H9 (cell line): ENCODE data around the gene MAML3. TPM values are rescaled to one million over a fixed set of nuclear protein-coding genes. Genes with fewer than 3 reads are reported as not detected.

Source experiments
- DNase-seq: peaks from one replicate; pipeline ENCODE4 v3.0.0-alpha.2; 2017
- H2AFZ ChIP-seq: one replicate; pipeline ENCODE4 v1.6.1; 2013; ENCODE audit warnings: mild to moderate bottlenecking, low read length, control low read depth, moderate library complexity
- H2AK5ac ChIP-seq: 2 replicates; pipeline ENCODE4 v1.6.1; 2013; ENCODE audit warnings: low read length, control low read depth, mixed read lengths; ENCODE audit not compliant: insufficient read length
- H2BK120ac ChIP-seq: one replicate; pipeline ENCODE4 v1.6.1; 2013; ENCODE audit warnings: low read depth, mild to moderate bottlenecking, low read length, control low read depth, inconsistent platforms; ENCODE audit not compliant: poor library complexity, severe bottlenecking
- H2BK12ac ChIP-seq: 2 replicates; pipeline ENCODE4 v1.6.1; 2013; ENCODE audit warnings: low read length, control low read depth, mixed read lengths, low read depth; ENCODE audit not compliant: insufficient read length
- H2BK15ac ChIP-seq: 2 replicates; pipeline ENCODE4 v1.6.1; 2013; ENCODE audit warnings: low read depth, low read length, control low read depth
- H2BK20ac ChIP-seq: one replicate; pipeline ENCODE4 v1.6.1; 2013; ENCODE audit warnings: low read depth, mild to moderate bottlenecking, low read length, control low read depth, inconsistent platforms; ENCODE audit not compliant: poor library complexity, severe bottlenecking
- H2BK5ac ChIP-seq: 2 replicates; pipeline ENCODE4 v1.6.1; 2013; ENCODE audit warnings: low read length, control low read depth, mixed read lengths; ENCODE audit not compliant: insufficient read length
- H3K14ac ChIP-seq: 2 replicates; pipeline ENCODE4 v1.6.1; 2013; ENCODE audit warnings: low read length, control low read depth; ENCODE audit not compliant: insufficient read depth
- H3K18ac ChIP-seq: 2 replicates; pipeline ENCODE4 v1.6.1; 2013; ENCODE audit warnings: low read depth, mild to moderate bottlenecking, mixed read lengths, low read length, control low read depth; ENCODE audit not compliant: insufficient read length
- H3K23ac ChIP-seq: 2 replicates; pipeline ENCODE4 v1.6.1; 2013; ENCODE audit warnings: low read length, control low read depth, mixed read lengths, low read depth; ENCODE audit not compliant: insufficient read length
- H3K23me2 ChIP-seq: 2 replicates; pipeline ENCODE4 v1.6.1; 2013; ENCODE audit warnings: low read depth, mild to moderate bottlenecking, mixed read lengths, low read length, control low read depth; ENCODE audit not compliant: insufficient read length, poor library complexity, severe bottlenecking
- H3K27ac ChIP-seq: 2 replicates; pipeline ENCODE4 v1.5.1; 2013; ENCODE audit warnings: low read length, control low read depth, mixed read lengths, low read depth; ENCODE audit not compliant: insufficient read length
- H3K27me3 ChIP-seq: 2 replicates; pipeline ENCODE4 v1.6.1; 2013; ENCODE audit warnings: low read length, control low read depth, inconsistent platforms; ENCODE audit not compliant: insufficient read depth
- H3K4ac ChIP-seq: 2 replicates; pipeline ENCODE4 v1.6.1; 2013; ENCODE audit warnings: low read depth, mild to moderate bottlenecking, control low read depth, inconsistent platforms, low read length, moderate library complexity
- H3K4me1 ChIP-seq: 2 replicates; pipeline ENCODE4 v1.6.1; 2013; ENCODE audit warnings: low read length, control low read depth, inconsistent platforms; ENCODE audit not compliant: insufficient read depth
- H3K4me2 ChIP-seq: 2 replicates; pipeline ENCODE4 v1.6.1; 2013; ENCODE audit warnings: low read length, control low read depth, mixed read lengths; ENCODE audit not compliant: insufficient read length, insufficient read depth
- H3K56ac ChIP-seq: 2 replicates; pipeline ENCODE4 v1.6.1; 2013; ENCODE audit warnings: low read depth, mild to moderate bottlenecking, mixed read lengths, low read length, control low read depth; ENCODE audit not compliant: insufficient read length
- H3K79me1 ChIP-seq: 2 replicates; pipeline ENCODE4 v1.6.1; 2013; ENCODE audit warnings: low read depth, mild to moderate bottlenecking, moderate library complexity, low read length, control low read depth, inconsistent platforms; ENCODE audit not compliant: insufficient read depth, poor library complexity, severe bottlenecking
- H3K79me2 ChIP-seq: 2 replicates; pipeline ENCODE4 v1.6.1; 2013; ENCODE audit warnings: low read length, control low read depth, inconsistent platforms; ENCODE audit not compliant: insufficient read depth
- H3K9ac ChIP-seq: 2 replicates; pipeline ENCODE4 v1.6.1; 2013; ENCODE audit warnings: low read length, control low read depth, mixed read lengths; ENCODE audit not compliant: insufficient read length; ENCODE audit errors: extremely low read depth
- H3K9me3 ChIP-seq: one replicate; pipeline ENCODE4 v1.6.1; 2013; ENCODE audit warnings: low read depth, low read length, inconsistent platforms; ENCODE audit not compliant: control insufficient read depth
- H3T11ph ChIP-seq: one replicate; pipeline ENCODE4 v1.6.1; 2013; ENCODE audit warnings: mild to moderate bottlenecking, low read length, control low read depth, inconsistent platforms
- H4K20me1 ChIP-seq: one replicate; pipeline ENCODE4 v1.6.1; 2013; ENCODE audit not compliant: control insufficient read depth, insufficient read length, insufficient read depth
- H4K5ac ChIP-seq: 2 replicates; pipeline ENCODE4 v1.6.1; 2013; ENCODE audit warnings: low read depth, mild to moderate bottlenecking, mixed read lengths, low read length, control low read depth; ENCODE audit not compliant: insufficient read length
- H4K8ac ChIP-seq: replicated peaks from 2 replicates; pipeline ENCODE4 v1.6.1; 2013; ENCODE audit warnings: low read length, control low read depth, mixed read lengths, low read depth; ENCODE audit not compliant: insufficient read length
- H4K91ac ChIP-seq: 2 replicates; pipeline ENCODE4 v1.6.1; 2013; ENCODE audit warnings: low read depth, mild to moderate bottlenecking, moderate library complexity, mixed read lengths, low read length, control low read depth; ENCODE audit not compliant: insufficient read length
- H3K27ac Mint-ChIP-seq, 3 experiments: 2 replicates in 2 of 3; 3 replicates in 1 of 3; pipeline ENCODE4 v1.8.0; 2020 to 2021; ENCODE audit warnings: mixed read lengths in 3 of 3, mild to moderate bottlenecking in 1 of 3, moderate library complexity in 1 of 3
- H3K27me3 Mint-ChIP-seq: 2 replicates; pipeline ENCODE4 v1.8.0; 2021; ENCODE audit warnings: low read depth, mild to moderate bottlenecking, moderate library complexity, mixed read lengths
- H3K36me3 Mint-ChIP-seq, 3 experiments: 2 replicates in 2 of 3; 3 replicates in 1 of 3; pipeline ENCODE4 v1.8.0; 2020 to 2021; ENCODE audit warnings: low read depth in 3 of 3, mixed read lengths in 3 of 3; ENCODE audit not compliant: insufficient read depth in 1 of 3
- H3K4me1 Mint-ChIP-seq, 2 experiments: 2 replicates each; pipeline ENCODE4 v1.8.0; 2020; ENCODE audit warnings: mixed read lengths in 2 of 2
- H3K4me3 Mint-ChIP-seq, 2 experiments: 2 replicates in 1 of 2; 3 replicates in 1 of 2; pipeline ENCODE4 v1.8.0; 2020 to 2021; ENCODE audit warnings: mild to moderate bottlenecking in 2 of 2, mixed read lengths in 2 of 2, moderate library complexity in 1 of 2
- H3K9me3 Mint-ChIP-seq, 2 experiments: 2 replicates in 1 of 2; 3 replicates in 1 of 2; pipeline ENCODE4 v1.8.0; 2020; ENCODE audit warnings: mild to moderate bottlenecking in 2 of 2, mixed read lengths in 2 of 2, moderate library complexity in 1 of 2
- WGBS: extraction: QIAGEN DNeasy Blood & Tissue Kit; methylation state at CpG from one replicate; pipeline ENCODE4 v1.1.7; 2013; ENCODE audit warnings: missing lambda C conversion rate, low lambda C conversion rate, mixed read lengths; ENCODE audit not compliant: insufficient read length; ENCODE audit errors: extremely low coverage; 5-methylcytosine and 5-hydroxymethylcytosine counted together
- total RNA-seq: library from RNA; stranded (reverse); gene quantifications from 2 replicates; pipeline ENCODE4 v1.2.1, GENCODE V29; 2021
- TF ChIP-seq, protein P1 (sequence below): fragments of 200-600 bp; sonication (generic); conservative IDR thresholded peaks from 3 replicates; pipeline ENCODE4 v1.8.0; 2021; ENCODE audit warnings: antibody characterized with exemption, mild to moderate bottlenecking

MAML3 gene
- total RNA-seq, 1 experiment from 2014 or later = 3.9 TPM

DNA sequence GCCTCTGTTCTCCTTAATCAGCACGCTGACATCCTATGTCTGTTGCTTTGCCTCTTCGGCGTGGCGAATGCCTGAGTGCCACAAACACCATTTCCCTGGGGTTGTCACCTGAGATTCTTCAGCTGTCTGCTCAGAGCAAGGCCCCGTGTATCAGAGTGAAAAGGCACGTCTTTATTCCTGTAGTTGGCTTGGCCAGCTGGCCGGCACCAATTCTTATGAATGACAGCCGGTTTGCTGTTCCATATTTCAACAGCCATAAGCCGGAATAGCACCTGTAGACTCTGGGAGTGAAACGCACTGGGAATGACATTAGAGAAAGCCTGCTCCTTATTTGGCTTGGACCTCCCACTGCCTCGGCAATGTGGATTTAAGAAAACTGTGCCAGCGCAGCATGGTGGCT lies 399.0 kb downstream of the MAML3 start:
- Histone ChIP-seq H3K4me2 (no peak overlapping the region), H3K4me1 (no peaks in the 10 kb centered on the region), H3K23me2 (no peaks in the 10 kb centered on the region), H3K14ac (no peak overlapping the region), H3K27me3 (no peaks in the 10 kb centered on the region), H2BK12ac (no peak overlapping the region), H3K79me1 (no peaks in the 10 kb centered on the region), H3K9ac (no peak overlapping the region), H3K4ac (no peak overlapping the region), H3K56ac (no peak overlapping the region), H3K23ac (no peak overlapping the region), H2BK20ac (no peak overlapping the region), H2BK5ac (no peak overlapping the region), H4K20me1 (no peaks in the 10 kb centered on the region), H2BK15ac (no peak overlapping the region), H3K9me3 (no peaks in the 10 kb centered on the region), H3T11ph (no peak overlapping the region), H2BK120ac (no peak overlapping the region), H3K27ac (no peak overlapping the region), H4K91ac (no peak overlapping the region), H4K5ac (no peak overlapping the region), H3K18ac (no peak overlapping the region), H2AFZ (no peak overlapping the region), H2AK5ac (no peak overlapping the region), H4K8ac (no peak overlapping the region), H3K79me2 (no peaks in the 10 kb centered on the region)
- H3K27ac Mint-ChIP-seq = no peak overlapping the region
- no peak overlapping the region for H3K4me3 Mint-ChIP-seq
- H3K27me3 Mint-ChIP-seq = peaks cover 3% of the 10 kb centered on the region
- H3K36me3 Mint-ChIP-seq = no peaks in the 10 kb centered on the region
- no CpG with 5 or more reads among the region's 12 CpGs for WGBS
- no peaks in the 10 kb centered on the region for H3K9me3 Mint-ChIP-seq
- H3K4me1 Mint-ChIP-seq = peaks cover 3% of the 10 kb centered on the region in 2 experiments; a peak in 2 of 4 replicates
- no peak for DNase-seq
- TF ChIP-seq, protein P1, sequence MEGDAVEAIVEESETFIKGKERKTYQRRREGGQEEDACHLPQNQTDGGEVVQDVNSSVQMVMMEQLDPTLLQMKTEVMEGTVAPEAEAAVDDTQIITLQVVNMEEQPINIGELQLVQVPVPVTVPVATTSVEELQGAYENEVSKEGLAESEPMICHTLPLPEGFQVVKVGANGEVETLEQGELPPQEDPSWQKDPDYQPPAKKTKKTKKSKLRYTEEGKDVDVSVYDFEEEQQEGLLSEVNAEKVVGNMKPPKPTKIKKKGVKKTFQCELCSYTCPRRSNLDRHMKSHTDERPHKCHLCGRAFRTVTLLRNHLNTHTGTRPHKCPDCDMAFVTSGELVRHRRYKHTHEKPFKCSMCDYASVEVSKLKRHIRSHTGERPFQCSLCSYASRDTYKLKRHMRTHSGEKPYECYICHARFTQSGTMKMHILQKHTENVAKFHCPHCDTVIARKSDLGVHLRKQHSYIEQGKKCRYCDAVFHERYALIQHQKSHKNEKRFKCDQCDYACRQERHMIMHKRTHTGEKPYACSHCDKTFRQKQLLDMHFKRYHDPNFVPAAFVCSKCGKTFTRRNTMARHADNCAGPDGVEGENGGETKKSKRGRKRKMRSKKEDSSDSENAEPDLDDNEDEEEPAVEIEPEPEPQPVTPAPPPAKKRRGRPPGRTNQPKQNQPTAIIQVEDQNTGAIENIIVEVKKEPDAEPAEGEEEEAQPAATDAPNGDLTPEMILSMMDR = no peak
